ENCODE measurements around the gene SMIM45.

DNA sequence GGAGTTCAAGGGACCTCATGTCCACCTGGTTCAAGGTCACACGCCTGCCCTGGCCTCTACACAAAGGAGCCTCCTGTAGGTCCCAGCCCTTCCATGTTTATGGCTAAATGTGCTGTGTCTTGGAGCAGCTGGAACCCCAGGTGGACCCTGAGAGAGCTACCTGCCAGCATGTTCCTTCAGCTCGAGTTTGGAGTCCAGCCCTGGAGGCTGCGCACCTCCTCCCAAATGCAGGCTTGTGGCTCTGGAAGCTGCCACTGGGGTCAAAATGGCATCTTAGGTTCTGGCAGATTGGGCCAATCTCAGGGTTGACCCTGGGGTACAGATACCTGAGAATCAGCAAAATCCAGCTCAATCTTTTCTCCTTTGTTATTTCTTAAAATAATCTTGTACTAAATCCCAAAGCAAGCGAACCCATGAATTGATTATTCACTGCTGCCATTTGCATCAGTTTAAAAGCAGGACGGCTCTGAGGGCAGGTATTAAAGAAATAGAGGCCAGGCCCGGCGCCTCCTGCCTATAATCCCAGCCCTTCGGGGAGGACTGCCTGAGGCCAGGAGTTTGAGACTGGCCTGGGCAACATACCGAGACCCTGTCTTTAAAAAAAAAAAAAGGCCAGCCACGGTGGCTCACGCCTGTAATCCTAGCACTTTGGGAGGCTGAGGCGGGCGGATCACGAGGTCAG lies 28.2 kb upstream of the SMIM45 start:
- TF ChIP-seq, protein P1, sequence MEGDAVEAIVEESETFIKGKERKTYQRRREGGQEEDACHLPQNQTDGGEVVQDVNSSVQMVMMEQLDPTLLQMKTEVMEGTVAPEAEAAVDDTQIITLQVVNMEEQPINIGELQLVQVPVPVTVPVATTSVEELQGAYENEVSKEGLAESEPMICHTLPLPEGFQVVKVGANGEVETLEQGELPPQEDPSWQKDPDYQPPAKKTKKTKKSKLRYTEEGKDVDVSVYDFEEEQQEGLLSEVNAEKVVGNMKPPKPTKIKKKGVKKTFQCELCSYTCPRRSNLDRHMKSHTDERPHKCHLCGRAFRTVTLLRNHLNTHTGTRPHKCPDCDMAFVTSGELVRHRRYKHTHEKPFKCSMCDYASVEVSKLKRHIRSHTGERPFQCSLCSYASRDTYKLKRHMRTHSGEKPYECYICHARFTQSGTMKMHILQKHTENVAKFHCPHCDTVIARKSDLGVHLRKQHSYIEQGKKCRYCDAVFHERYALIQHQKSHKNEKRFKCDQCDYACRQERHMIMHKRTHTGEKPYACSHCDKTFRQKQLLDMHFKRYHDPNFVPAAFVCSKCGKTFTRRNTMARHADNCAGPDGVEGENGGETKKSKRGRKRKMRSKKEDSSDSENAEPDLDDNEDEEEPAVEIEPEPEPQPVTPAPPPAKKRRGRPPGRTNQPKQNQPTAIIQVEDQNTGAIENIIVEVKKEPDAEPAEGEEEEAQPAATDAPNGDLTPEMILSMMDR (IDR thresholded peaks at IDR 0.05) = no peak
- TF ChIP-seq TCF7 (CRISPR knock-in tag; IDR thresholded peaks at IDR 0.05; ENCODE audit: low read depth) (no peak), NFYB (CRISPR knock-in tag; conservative IDR thresholded peaks at IDR 0.05; ENCODE audit: low read depth) (no peak), ZNF121 (CRISPR knock-in tag; IDR thresholded peaks at IDR 0.05) (no peak), CBFB (CRISPR knock-in tag; IDR thresholded peaks at IDR 0.05; ENCODE audit: low read depth) (no peak)
- TF ChIP-seq, protein P2, sequence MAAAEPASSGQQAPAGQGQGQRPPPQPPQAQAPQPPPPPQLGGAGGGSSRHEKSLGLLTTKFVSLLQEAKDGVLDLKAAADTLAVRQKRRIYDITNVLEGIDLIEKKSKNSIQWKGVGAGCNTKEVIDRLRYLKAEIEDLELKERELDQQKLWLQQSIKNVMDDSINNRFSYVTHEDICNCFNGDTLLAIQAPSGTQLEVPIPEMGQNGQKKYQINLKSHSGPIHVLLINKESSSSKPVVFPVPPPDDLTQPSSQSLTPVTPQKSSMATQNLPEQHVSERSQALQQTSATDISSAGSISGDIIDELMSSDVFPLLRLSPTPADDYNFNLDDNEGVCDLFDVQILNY (CRISPR knock-in tag; IDR thresholded peaks at IDR 0.05) = no peak
- TF ChIP-seq, protein P3, sequence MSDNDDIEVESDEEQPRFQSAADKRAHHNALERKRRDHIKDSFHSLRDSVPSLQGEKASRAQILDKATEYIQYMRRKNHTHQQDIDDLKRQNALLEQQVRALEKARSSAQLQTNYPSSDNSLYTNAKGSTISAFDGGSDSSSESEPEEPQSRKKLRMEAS (CRISPR knock-in tag; IDR thresholded peaks at IDR 0.05) = no peak
- TF ChIP-seq, protein P4, sequence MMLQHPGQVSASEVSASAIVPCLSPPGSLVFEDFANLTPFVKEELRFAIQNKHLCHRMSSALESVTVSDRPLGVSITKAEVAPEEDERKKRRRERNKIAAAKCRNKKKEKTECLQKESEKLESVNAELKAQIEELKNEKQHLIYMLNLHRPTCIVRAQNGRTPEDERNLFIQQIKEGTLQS (CRISPR knock-in tag; conservative IDR thresholded peaks at IDR 0.05) = no peak
- TF ChIP-seq, protein P5, sequence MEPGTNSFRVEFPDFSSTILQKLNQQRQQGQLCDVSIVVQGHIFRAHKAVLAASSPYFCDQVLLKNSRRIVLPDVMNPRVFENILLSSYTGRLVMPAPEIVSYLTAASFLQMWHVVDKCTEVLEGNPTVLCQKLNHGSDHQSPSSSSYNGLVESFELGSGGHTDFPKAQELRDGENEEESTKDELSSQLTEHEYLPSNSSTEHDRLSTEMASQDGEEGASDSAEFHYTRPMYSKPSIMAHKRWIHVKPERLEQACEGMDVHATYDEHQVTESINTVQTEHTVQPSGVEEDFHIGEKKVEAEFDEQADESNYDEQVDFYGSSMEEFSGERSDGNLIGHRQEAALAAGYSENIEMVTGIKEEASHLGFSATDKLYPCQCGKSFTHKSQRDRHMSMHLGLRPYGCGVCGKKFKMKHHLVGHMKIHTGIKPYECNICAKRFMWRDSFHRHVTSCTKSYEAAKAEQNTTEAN (CRISPR knock-in tag; IDR thresholded peaks at IDR 0.05) = no peak
- TF ChIP-seq, protein P6, sequence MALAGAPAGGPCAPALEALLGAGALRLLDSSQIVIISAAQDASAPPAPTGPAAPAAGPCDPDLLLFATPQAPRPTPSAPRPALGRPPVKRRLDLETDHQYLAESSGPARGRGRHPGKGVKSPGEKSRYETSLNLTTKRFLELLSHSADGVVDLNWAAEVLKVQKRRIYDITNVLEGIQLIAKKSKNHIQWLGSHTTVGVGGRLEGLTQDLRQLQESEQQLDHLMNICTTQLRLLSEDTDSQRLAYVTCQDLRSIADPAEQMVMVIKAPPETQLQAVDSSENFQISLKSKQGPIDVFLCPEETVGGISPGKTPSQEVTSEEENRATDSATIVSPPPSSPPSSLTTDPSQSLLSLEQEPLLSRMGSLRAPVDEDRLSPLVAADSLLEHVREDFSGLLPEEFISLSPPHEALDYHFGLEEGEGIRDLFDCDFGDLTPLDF (CRISPR knock-in tag; IDR thresholded peaks at IDR 0.05) = no peak
